Osteocyte (in vitro differentiated cells): ENCODE measurements around the gene SSBP4. TPM values are rescaled to one million over a fixed set of nuclear protein-coding genes. Genes with fewer than 3 reads are reported as not detected.

ENCODE experiments used
- DNase-seq: peaks from one replicate; pipeline ENCODE4 v3.0.0; 2021; ENCODE audit warnings: mixed read lengths; ENCODE audit not compliant: unreplicated experiment; ENCODE audit errors: extremely low spot score
- H3K27ac Mint-ChIP-seq: one replicate; pipeline ENCODE4 v1.8.0; 2021; ENCODE audit warnings: mild to moderate bottlenecking, mixed read lengths; ENCODE audit not compliant: unreplicated experiment
- H3K27me3 Mint-ChIP-seq: one replicate; pipeline ENCODE4 v1.8.0; 2021; ENCODE audit warnings: mixed read lengths; ENCODE audit not compliant: unreplicated experiment
- H3K36me3 Mint-ChIP-seq: one replicate; pipeline ENCODE4 v1.8.0; 2021; ENCODE audit warnings: mixed read lengths; ENCODE audit not compliant: unreplicated experiment
- H3K4me1 Mint-ChIP-seq: one replicate; pipeline ENCODE4 v1.8.0; 2021; ENCODE audit warnings: mixed read lengths; ENCODE audit not compliant: unreplicated experiment
- H3K4me3 Mint-ChIP-seq: one replicate; pipeline ENCODE4 v1.8.0; 2021; ENCODE audit warnings: mild to moderate bottlenecking, moderate library complexity, mixed read lengths; ENCODE audit not compliant: unreplicated experiment
- H3K9me3 Mint-ChIP-seq: one replicate; pipeline ENCODE4 v1.8.0; 2021; ENCODE audit warnings: mixed read lengths; ENCODE audit not compliant: unreplicated experiment
- CTCF ChIP-seq: fragments of 200-600 bp; sonication (generic); IDR thresholded peaks from 2 replicates; pipeline ENCODE4 v1.5.0; 2021; ENCODE audit warnings: antibody characterized with exemption, mild to moderate bottlenecking, moderate library complexity
- total RNA-seq: library from RNA; stranded (reverse); gene quantifications from 2 replicates; pipeline ENCODE4 v1.2.1, GENCODE V29; 2021

SSBP4 gene
- total RNA-seq, 1 donor from 2014 or later, result 82.9 TPM

- Mint-ChIP-seq H3K27ac (no peak overlapping the region), H3K36me3 (no peaks in the 10 kb centered on the region), H3K4me3 (no peak overlapping the region), H3K9me3 (no peaks in the 10 kb centered on the region), H3K4me1 (peaks cover 28% of the 10 kb centered on the region), H3K27me3 (no peaks in the 10 kb centered on the region)
- DNase-seq, result no peak
- no peak for TF ChIP-seq CTCF
Measured at GRCh38 chr19:18431351-18432197, 12.4 kb downstream of the SSBP4 start.

- H3K9me3 Mint-ChIP-seq, result no peaks in the 10 kb centered on the region
- TF ChIP-seq CTCF, result no peak
- peaks cover 29% of the 10 kb centered on the region for H3K4me1 Mint-ChIP-seq
- no peaks in the 10 kb centered on the region for H3K36me3 Mint-ChIP-seq
- H3K4me3 Mint-ChIP-seq, result no peak overlapping the region
- no peak overlapping the region for H3K27ac Mint-ChIP-seq
- no peaks in the 10 kb centered on the region for H3K27me3 Mint-ChIP-seq
- DNase-seq, result no peak
Measured at GRCh38 chr19:18432275-18433014, 13.2 kb downstream of the SSBP4 start.

- TF ChIP-seq CTCF, result no peak
- H3K9me3 Mint-ChIP-seq, result no peaks in the 10 kb centered on the region
- DNase-seq, result no peak
- H3K36me3 Mint-ChIP-seq, result no peaks in the 10 kb centered on the region
- no peak overlapping the region for H3K27ac Mint-ChIP-seq
- H3K4me3 Mint-ChIP-seq, result no peak overlapping the region
- H3K27me3 Mint-ChIP-seq, result no peaks in the 10 kb centered on the region
- peaks cover 31% of the 10 kb centered on the region for H3K4me1 Mint-ChIP-seq
Measured at GRCh38 chr19:18433015-18433691, 14.0 kb downstream of the SSBP4 start.

GRCh38 chr19:18433735-18434398 is 14.7 kb downstream of the SSBP4 start:
- Mint-ChIP-seq H3K36me3 (no peaks in the 10 kb centered on the region), H3K4me1 (peaks cover 35% of the 10 kb centered on the region), H3K27ac (peak overlapping the region; percentile 44), H3K9me3 (no peaks in the 10 kb centered on the region), H3K4me3 (peak overlapping the region; percentile 62), H3K27me3 (no peaks in the 10 kb centered on the region)
- DNase-seq, result no peak
- TF ChIP-seq CTCF, result no peak
